Colonic mucosa (tissue), 4 donors: ENCODE data around the gene FRMD7. TPM values are rescaled to one million over a fixed set of nuclear protein-coding genes. Genes with fewer than 3 reads are reported as not detected.

Experiments used
- DNase-seq: peaks from one replicate; pipeline ENCODE4 v3.0.0-alpha.2; 2020
- H3K27ac ChIP-seq: fragments of 200-600 bp; one replicate; pipeline ENCODE4 v1.8.0; 2021
- H3K27me3 ChIP-seq: fragments of 200-600 bp; one replicate; pipeline ENCODE4 v1.8.0; 2021
- H3K36me3 ChIP-seq: fragments of 200-600 bp; one replicate; pipeline ENCODE4 v1.8.0; 2021
- H3K4me1 ChIP-seq: fragments of 200-600 bp; one replicate; pipeline ENCODE4 v1.8.0; 2021; ENCODE audit warnings: mild to moderate bottlenecking
- H3K4me3 ChIP-seq: fragments of 200-600 bp; one replicate; pipeline ENCODE4 v1.8.0; 2021
- H3K9ac ChIP-seq, 2 donors: one replicate each; pipeline ENCODE4 v1.7.0; 2013; ENCODE audit warnings: control low read depth in 2 of 2, low read depth in 2 of 2, low read length in 2 of 2
- H3K9me3 ChIP-seq: fragments of 200-600 bp; one replicate; pipeline ENCODE4 v1.8.0; 2021
- intact Hi-C: fragments of 100-400 bp; cut with DNase I; formaldehyde crosslinking; loops from one replicate; pipeline ENCODE4 v1.14.1; 2022
- total RNA-seq, 2 donors: library from RNA; stranded (reverse); fragmentation: NEBNext Ultra II Directional in 1 of 2; extraction: Animal tissue kit (Norgen Biotek cat#: 25700) in 1 of 2; gene quantifications; one replicate each; pipeline ENCODE4 v1.2.1, GENCODE V29; 2021
- TF ChIP-seq, protein P1 (sequence below): fragments of 200-600 bp; IDR thresholded peaks from one replicate; pipeline ENCODE4 v1.8.0; 2022; ENCODE audit warnings: antibody characterized with exemption, mild to moderate bottlenecking
- donor health status: healthy.
- donor health status: DM: no; HTN: no; CAD: no.
- donor health status: DM: no; HTN: no; CAD: no.

FRMD7 gene
- total RNA-seq, 2 donors from 2014 or later = not detected

DNA sequence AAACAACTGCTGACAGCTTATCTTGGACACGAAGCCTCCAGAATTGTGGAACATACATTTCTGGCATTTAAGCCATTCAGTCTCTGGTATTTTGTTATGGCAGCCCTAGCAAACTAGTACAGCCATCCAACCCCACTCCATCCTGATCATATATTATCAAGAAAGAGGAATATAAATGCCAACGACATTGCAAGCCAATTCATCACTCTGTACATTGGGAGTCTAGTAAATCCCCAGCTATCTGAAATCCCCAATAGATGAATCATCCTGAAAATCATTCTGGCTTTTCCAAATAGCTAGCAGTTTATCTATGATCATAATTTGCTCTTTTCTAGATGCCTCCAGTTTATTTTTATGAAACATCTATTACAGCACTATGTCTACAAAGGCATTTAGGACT lies 41.1 kb downstream of the FRMD7 start:
- Histone ChIP-seq H3K27ac (no peak overlapping the region), H3K27me3 (no peaks in the 10 kb centered on the region), H3K36me3 (no peaks in the 10 kb centered on the region), H3K4me1 (no peaks in the 10 kb centered on the region), H3K9ac (no peak overlapping the region), H3K4me3 (no peak overlapping the region), H3K9me3 (no peaks in the 10 kb centered on the region)
- TF ChIP-seq, protein P1, sequence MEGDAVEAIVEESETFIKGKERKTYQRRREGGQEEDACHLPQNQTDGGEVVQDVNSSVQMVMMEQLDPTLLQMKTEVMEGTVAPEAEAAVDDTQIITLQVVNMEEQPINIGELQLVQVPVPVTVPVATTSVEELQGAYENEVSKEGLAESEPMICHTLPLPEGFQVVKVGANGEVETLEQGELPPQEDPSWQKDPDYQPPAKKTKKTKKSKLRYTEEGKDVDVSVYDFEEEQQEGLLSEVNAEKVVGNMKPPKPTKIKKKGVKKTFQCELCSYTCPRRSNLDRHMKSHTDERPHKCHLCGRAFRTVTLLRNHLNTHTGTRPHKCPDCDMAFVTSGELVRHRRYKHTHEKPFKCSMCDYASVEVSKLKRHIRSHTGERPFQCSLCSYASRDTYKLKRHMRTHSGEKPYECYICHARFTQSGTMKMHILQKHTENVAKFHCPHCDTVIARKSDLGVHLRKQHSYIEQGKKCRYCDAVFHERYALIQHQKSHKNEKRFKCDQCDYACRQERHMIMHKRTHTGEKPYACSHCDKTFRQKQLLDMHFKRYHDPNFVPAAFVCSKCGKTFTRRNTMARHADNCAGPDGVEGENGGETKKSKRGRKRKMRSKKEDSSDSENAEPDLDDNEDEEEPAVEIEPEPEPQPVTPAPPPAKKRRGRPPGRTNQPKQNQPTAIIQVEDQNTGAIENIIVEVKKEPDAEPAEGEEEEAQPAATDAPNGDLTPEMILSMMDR = no peak
- intact Hi-C loops = loop anchor here (10.0 kb wide), 1 partner anchor 138 kb away; no protein-coding TSS in a partner anchor
- DNase-seq = no peak

DNA sequence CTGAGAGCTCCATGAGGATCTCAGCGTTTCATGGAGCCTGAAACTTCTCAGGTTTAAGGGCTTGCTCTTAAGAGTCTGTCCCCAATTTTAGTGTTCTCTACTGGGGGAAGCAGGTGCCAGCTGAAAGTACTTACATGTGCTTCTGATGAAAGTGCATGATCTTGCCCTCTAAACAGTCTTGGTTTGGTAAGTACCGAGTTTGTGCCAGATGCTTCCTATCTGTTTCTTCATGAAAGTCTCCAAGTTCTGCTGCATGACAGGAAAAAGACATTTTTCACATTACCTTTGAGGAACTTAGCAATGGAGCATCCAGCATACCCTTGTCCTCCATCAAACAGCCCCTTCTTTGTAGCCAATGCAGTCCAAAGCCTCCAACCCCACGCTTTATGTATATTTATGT lies 42.0 kb downstream of the FRMD7 start:
- no peak overlapping the region for H3K4me3 ChIP-seq
- no peaks in the 10 kb centered on the region for H3K9me3 ChIP-seq
- H3K9ac ChIP-seq = no peak overlapping the region
- H3K4me1 ChIP-seq = no peaks in the 10 kb centered on the region
- TF ChIP-seq, protein P1 = no peak
- DNase-seq = no peak
- no peaks in the 10 kb centered on the region for H3K36me3 ChIP-seq
- intact Hi-C loops = loop anchor here (10.0 kb wide), 1 partner anchor 139 kb away; no protein-coding TSS in a partner anchor
- H3K27me3 ChIP-seq = no peaks in the 10 kb centered on the region
- no peak overlapping the region for H3K27ac ChIP-seq

DNA sequence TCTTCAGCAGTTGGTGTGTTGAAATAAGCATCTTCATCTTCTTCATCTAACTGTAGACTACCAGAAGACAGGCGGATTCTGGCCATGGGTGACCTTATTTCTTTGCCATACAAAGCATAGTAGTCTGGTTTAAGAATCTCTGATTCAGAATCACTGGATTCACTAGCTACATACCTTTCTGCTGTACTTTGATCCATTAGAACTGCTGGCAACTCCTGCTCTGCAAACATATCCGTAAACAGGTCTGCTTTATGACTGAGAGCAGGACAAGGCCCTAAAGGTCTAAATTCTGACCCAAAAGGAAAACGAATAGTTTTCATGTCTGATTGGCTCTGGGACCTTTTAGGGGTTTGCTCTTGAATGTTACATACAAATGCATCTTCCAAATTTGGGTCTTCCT lies 49.9 kb downstream of the FRMD7 start:
- Histone ChIP-seq H3K9ac (no peak overlapping the region), H3K9me3 (no peaks in the 10 kb centered on the region), H3K4me3 (no peak overlapping the region), H3K27me3 (no peaks in the 10 kb centered on the region), H3K36me3 (no peaks in the 10 kb centered on the region), H3K27ac (no peak overlapping the region), H3K4me1 (no peaks in the 10 kb centered on the region)
- no peak for DNase-seq
- TF ChIP-seq, protein P1 = no peak
- intact Hi-C loops = loop anchor here (10.0 kb wide), 1 partner anchor 223 kb away; no protein-coding TSS in a partner anchor

DNA sequence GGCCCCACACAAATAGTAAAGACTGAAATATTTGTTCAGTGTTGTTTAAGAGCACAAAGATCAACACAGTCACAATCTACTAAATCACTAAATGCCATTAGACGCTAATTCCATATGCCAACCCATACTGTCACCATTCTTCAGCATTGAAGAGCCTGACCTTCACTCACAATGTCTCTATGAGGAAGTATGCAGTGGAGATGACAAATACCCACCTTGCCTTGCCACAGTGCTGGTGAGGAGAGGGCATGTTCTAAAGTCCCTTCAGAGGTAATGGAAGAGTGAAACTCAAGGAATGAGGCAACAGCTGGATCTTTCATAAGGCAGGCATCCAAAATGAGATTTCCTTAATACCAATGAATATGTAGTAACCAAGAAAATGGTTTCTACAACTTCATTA lies 50.4 kb downstream of the FRMD7 start:
- no peak overlapping the region for H3K27ac ChIP-seq
- no peaks in the 10 kb centered on the region for H3K27me3 ChIP-seq
- no peak for DNase-seq
- TF ChIP-seq, protein P1 = no peak
- no peaks in the 10 kb centered on the region for H3K9me3 ChIP-seq
- intact Hi-C loops = loop anchor here (10.0 kb wide), 1 partner anchor 223 kb away; no protein-coding TSS in a partner anchor
- no peak overlapping the region for H3K9ac ChIP-seq
- no peaks in the 10 kb centered on the region for H3K4me1 ChIP-seq
- H3K36me3 ChIP-seq = no peaks in the 10 kb centered on the region
- H3K4me3 ChIP-seq = no peak overlapping the region

DNA sequence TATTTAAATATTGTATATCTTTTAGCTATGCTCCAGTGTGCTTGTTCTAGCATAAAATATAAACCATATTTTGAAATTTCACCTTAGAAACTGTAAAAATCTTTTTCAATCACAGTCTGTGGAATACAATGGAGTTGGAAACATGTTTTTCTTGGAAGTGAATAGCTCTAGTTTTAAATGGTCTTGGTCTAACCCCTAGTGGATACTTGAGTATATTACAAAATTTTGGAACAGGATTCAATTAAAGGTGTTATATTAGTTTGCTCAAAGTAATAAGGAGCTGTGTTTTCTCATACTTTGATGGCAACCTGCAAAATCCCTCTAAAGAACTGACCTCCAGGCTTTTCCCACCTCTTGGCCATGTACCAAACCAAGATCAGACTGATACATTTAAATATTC lies 56.6 kb downstream of the FRMD7 start:
- DNase-seq = no peak
- Histone ChIP-seq H3K4me3 (no peak overlapping the region), H3K9me3 (no peaks in the 10 kb centered on the region), H3K4me1 (no peaks in the 10 kb centered on the region), H3K27ac (no peak overlapping the region), H3K27me3 (no peaks in the 10 kb centered on the region), H3K36me3 (no peaks in the 10 kb centered on the region), H3K9ac (no peak overlapping the region)
- TF ChIP-seq, protein P1 = no peak
- intact Hi-C loops = loop anchor here (10.0 kb wide), 1 partner anchor 216 kb away; no protein-coding TSS in a partner anchor
